ENCODE results near the gene TPST2. TPM values are rescaled to one million over a fixed set of nuclear protein-coding genes. Genes with fewer than 3 reads are reported as not detected.

The TPST2 gene
- total and polyA plus RNA-seq, 9 of the 15 experiments (the other 6 are each of a cell fraction or from before 2014, with no cell fraction given), result 14.2 to 123 (median 60.1) TPM

DNA sequence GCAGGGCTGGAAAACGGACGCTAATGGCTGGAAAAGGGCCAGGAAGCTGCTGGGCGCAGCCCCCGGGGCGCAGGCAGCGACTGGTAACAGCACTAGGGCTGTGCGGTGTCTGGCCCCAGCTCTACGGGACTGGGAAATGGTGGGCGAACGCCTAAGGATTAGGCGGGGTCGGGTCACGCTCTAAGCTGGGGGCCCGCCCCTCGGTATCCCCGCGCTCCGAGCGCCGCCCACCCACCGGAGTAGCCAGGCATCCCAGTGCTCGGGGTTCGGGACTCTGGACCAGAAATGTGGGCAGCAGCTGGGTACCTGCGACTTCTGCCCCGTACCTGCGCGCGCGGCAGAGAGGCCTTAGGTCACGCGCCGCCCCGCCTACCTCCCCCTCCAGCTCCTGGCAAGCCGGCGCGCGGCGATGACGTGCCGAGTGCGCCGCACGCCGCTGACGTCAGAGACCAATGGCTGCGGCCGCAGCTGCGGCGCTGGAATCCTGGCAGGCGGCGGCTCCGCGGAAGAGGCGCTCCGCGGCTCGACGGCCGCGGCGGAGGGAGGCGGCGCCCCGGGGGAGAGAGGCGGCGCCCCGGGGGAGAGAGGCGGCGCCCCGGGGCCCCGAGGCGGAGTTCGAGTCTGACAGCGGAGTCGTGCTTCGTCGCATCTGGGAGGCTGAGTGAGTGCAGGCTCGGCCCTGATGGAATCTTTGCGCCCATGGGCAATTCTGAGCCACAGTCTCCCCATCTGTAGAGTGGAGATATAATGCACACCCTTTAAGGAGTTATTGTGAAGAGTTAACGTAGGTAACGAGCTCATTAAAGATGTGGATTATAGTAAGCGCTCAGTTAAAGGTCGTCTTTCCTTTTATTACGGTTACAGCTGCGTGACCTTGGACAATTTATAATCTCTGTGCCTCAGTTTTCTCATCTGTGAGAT, 106.2 kb downstream of the TPST2 start, which contains the start of the genes HPS4 and SRRD (continued):
- TF ChIP-seq, protein P1, sequence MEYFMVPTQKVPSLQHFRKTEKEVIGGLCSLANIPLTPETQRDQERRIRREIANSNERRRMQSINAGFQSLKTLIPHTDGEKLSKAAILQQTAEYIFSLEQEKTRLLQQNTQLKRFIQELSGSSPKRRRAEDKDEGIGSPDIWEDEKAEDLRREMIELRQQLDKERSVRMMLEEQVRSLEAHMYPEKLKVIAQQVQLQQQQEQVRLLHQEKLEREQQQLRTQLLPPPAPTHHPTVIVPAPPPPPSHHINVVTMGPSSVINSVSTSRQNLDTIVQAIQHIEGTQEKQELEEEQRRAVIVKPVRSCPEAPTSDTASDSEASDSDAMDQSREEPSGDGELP (CRISPR knock-in tag; IDR thresholded peaks at IDR 0.05; ENCODE audit: borderline replicate concordance), result peak; percentile 86
- no peak for TF ChIP-seq IFI16 (CRISPR knock-in tag; IDR thresholded peaks at IDR 0.05)
- no peak for TF ChIP-seq FIP1L1 (IDR thresholded peaks at IDR 0.05; ENCODE audit: low read depth, low read length, poor library complexity, severe bottlenecking)
- no peak for TF ChIP-seq ZNF699 (CRISPR knock-in tag; IDR thresholded peaks at IDR 0.05; ENCODE audit: insufficient replicate concordance)
- no peak for TF ChIP-seq SIRT6 (IDR thresholded peaks at IDR 0.05; ENCODE audit: low read depth, low read length)
- no peak for TF ChIP-seq RBM34 (IDR thresholded peaks at IDR 0.05; ENCODE audit: borderline replicate concordance, insufficient read depth, low read length)
- TF ChIP-seq, protein P2, sequence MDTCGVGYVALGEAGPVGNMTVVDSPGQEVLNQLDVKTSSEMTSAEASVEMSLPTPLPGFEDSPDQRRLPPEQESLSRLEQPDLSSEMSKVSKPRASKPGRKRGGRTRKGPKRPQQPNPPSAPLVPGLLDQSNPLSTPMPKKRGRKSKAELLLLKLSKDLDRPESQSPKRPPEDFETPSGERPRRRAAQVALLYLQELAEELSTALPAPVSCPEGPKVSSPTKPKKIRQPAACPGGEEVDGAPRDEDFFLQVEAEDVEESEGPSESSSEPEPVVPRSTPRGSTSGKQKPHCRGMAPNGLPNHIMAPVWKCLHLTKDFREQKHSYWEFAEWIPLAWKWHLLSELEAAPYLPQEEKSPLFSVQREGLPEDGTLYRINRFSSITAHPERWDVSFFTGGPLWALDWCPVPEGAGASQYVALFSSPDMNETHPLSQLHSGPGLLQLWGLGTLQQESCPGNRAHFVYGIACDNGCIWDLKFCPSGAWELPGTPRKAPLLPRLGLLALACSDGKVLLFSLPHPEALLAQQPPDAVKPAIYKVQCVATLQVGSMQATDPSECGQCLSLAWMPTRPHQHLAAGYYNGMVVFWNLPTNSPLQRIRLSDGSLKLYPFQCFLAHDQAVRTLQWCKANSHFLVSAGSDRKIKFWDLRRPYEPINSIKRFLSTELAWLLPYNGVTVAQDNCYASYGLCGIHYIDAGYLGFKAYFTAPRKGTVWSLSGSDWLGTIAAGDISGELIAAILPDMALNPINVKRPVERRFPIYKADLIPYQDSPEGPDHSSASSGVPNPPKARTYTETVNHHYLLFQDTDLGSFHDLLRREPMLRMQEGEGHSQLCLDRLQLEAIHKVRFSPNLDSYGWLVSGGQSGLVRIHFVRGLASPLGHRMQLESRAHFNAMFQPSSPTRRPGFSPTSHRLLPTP (IDR thresholded peaks at IDR 0.05; ENCODE audit: borderline replicate concordance, extremely low read depth, insufficient read length), result peak; percentile 21
- TF ChIP-seq FOS (IDR thresholded peaks at IDR 0.05; ENCODE audit: extremely low read depth, insufficient read length), result no peak
- no peak for TF ChIP-seq NUFIP1 (IDR thresholded peaks at IDR 0.05; ENCODE audit: partially characterized antibody)
- peak; percentile 83 to 85 for TF ChIP-seq NRF1 (conservative IDR thresholded peaks at IDR 0.05 in 1 of 2, IDR thresholded peaks at IDR 0.05 in 1 of 2)
- peak; percentile 47 for TF ChIP-seq HNRNPLL (IDR thresholded peaks at IDR 0.05; ENCODE audit: low read depth, low read length, poor library complexity, severe bottlenecking)
- TF ChIP-seq, protein P3, sequence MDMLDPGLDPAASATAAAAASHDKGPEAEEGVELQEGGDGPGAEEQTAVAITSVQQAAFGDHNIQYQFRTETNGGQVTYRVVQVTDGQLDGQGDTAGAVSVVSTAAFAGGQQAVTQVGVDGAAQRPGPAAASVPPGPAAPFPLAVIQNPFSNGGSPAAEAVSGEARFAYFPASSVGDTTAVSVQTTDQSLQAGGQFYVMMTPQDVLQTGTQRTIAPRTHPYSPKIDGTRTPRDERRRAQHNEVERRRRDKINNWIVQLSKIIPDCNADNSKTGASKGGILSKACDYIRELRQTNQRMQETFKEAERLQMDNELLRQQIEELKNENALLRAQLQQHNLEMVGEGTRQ (CRISPR knock-in tag; IDR thresholded peaks at IDR 0.05), result peak; percentile 85
- TF ChIP-seq CHCHD3 (CRISPR knock-in tag; IDR thresholded peaks at IDR 0.05), result no peak
- TF ChIP-seq ZNF589 (CRISPR knock-in tag; IDR thresholded peaks at IDR 0.05; ENCODE audit: low read depth), result 0 out of 2 replicates have a peak, but pooled peaks have one; percentile 51
- no peak for TF ChIP-seq ZNF445 (CRISPR knock-in tag; IDR thresholded peaks at IDR 0.05; ENCODE audit: low read depth)
- no peak for TF ChIP-seq HDAC8 (tag; IDR thresholded peaks at IDR 0.05)
- no peak for TF ChIP-seq ZC3H8 (IDR thresholded peaks at IDR 0.05)
- TF ChIP-seq RAD21 (CRISPR knock-in tag; conservative IDR thresholded peaks at IDR 0.05 in 1 of 2, IDR thresholded peaks at IDR 0.05 in 1 of 2), result no peak
- no peak for TF ChIP-seq ZNF175 (CRISPR knock-in tag; IDR thresholded peaks at IDR 0.05; ENCODE audit: low read depth)
- no peak for TF ChIP-seq SMAD2 (IDR thresholded peaks at IDR 0.05; ENCODE audit: low read depth, low read length)
- TF ChIP-seq SMARCC2 (IDR thresholded peaks at IDR 0.05; ENCODE audit: low read depth), result no peak
- TF ChIP-seq ZNF3 (CRISPR knock-in tag; IDR thresholded peaks at IDR 0.05), result no peak
